ENCODE measurements around the gene ABCF2.

- TF ChIP-seq CTCF (IDR thresholded peaks at IDR 0.05; ENCODE audit: low read depth, low read length, missing input control): no peak
- TF ChIP-seq HNF4G (IDR thresholded peaks at IDR 0.05): no peak
- TF ChIP-seq RXRA (IDR thresholded peaks at IDR 0.05): no peak
- no peak for TF ChIP-seq JUND (IDR thresholded peaks at IDR 0.05)
- TF ChIP-seq REST (IDR thresholded peaks at IDR 0.05): no peak
- no peak for TF ChIP-seq EGR1 (IDR thresholded peaks at IDR 0.05; ENCODE audit: low read depth in 2 of 2)
- TF ChIP-seq ATF3 (IDR thresholded peaks at IDR 0.05): no peak
- no peak for TF ChIP-seq MAX (IDR thresholded peaks at IDR 0.05)
- no peak for TF ChIP-seq RAD21 (IDR thresholded peaks at IDR 0.05)
- no peak for TF ChIP-seq YY1 (IDR thresholded peaks at IDR 0.05)
- TF ChIP-seq TAF1 (conservative IDR thresholded peaks at IDR 0.05): no peak
- TF ChIP-seq ZBTB33 (IDR thresholded peaks at IDR 0.05): no peak
- no peak for TF ChIP-seq GABPA (IDR thresholded peaks at IDR 0.05 in 1 of 2, conservative IDR thresholded peaks at IDR 0.05 in 1 of 2)
- no peak for TF ChIP-seq SP1 (IDR thresholded peaks at IDR 0.05)
These were observed 51.8 kb downstream of the ABCF2 start for GRCh38 chr7:151175047-151175792.
